K562 (cell line): Measurements from ENCODE around the gene PRR29. TPM values are rescaled to one million over a fixed set of nuclear protein-coding genes. Genes with fewer than 3 reads are reported as not detected.

Source experiments
- ATAC-seq: fragments of 200-7000 bp; cut with Tn5 transposase; 3 replicates; pipeline ENCODE4 v1.9.1; 2020; ENCODE audit warnings: moderate library complexity
- BruUV-seq: library from RNA; stranded (reverse); fragments of 400-500 nt; replicated peaks from 2 replicates; lab custom pipeline; 2021; lab: Mats Ljungman, UMichigan
- CTCF ChIA-PET: fragments of 300-600 bp; formaldehyde crosslinking; extraction: SDS; loops from one replicate; lab custom pipeline; 2021; ENCODE audit warnings: low intra/inter-chr PET ratio; lab: Yijun Ruan, JAX
- POLR2A ChIA-PET: fragments of 300-600, 350-650 bp; sonication (Branson Sonifier 250); formaldehyde crosslinking; extraction: SDS; loops from one replicate; lab custom pipeline; 2021; ENCODE audit warnings: antibody characterized with exemption, inconsistent platforms; lab: Yijun Ruan, JAX
- DNase-seq, 4 experiments: peaks; one replicate each; pipeline versions ENCODE4 v3.0.0 to v3.0.0-alpha.2; 2011 to 2018; ENCODE audit warnings: low spot score in 3 of 4, mixed read lengths in 3 of 4; ENCODE audit errors: extremely low read depth in 1 of 4
- FAIRE-seq: peaks from 2 replicates; lab custom pipeline; 2011; peaks lifted over from hg19 to GRCh38; lab: Jason Lieb, UNC
- H2AFZ ChIP-seq: 2 replicates; pipeline ENCODE4 v1.6.0; 2011; ENCODE audit warnings: low read depth, low read length, control low read depth, inconsistent platforms
- H3K27ac ChIP-seq: fragments of 200-600 bp; 3 replicates; pipeline ENCODE4 v1.8.0; 2011; ENCODE audit warnings: low read depth, mild to moderate bottlenecking, control low read depth, inconsistent platforms, low read length, moderate library complexity, mixed read lengths; ENCODE audit errors: extremely low read depth
- H3K27me3 ChIP-seq, 2 experiments: fragments of 300-600 bp in 1 of 2; 2 replicates in 1 of 2; 3 replicates in 1 of 2; pipeline versions ENCODE4 v1.6.0 to v1.8.0; 2011; ENCODE audit warnings: inconsistent platforms in 2 of 2, low read length in 2 of 2, mild to moderate bottlenecking in 1 of 2, mixed read lengths in 1 of 2, moderate library complexity in 1 of 2; ENCODE audit not compliant: control insufficient read depth in 2 of 2, insufficient read depth in 2 of 2
- H3K36me3 ChIP-seq: fragments of 300-600 bp; 3 replicates; pipeline ENCODE4 v1.8.0; 2011; ENCODE audit warnings: mild to moderate bottlenecking, low read length, inconsistent platforms; ENCODE audit not compliant: control insufficient read depth, insufficient read depth
- H3K4me1 ChIP-seq, 2 experiments: fragments of 200-600 bp in 1 of 2; replicated peaks in 1 of 2; 2 replicates in 1 of 2; 3 replicates in 1 of 2; pipeline versions ENCODE4 v1.5.1 to v1.8.0; 2011; ENCODE audit warnings: inconsistent platforms in 2 of 2, low read length in 2 of 2, mild to moderate bottlenecking in 1 of 2, mixed read lengths in 1 of 2, moderate library complexity in 1 of 2; ENCODE audit not compliant: control insufficient read depth in 2 of 2, insufficient read depth in 2 of 2
- H3K4me2 ChIP-seq: 2 replicates; pipeline ENCODE4 v1.6.1; 2011; ENCODE audit warnings: low read length, control low read depth, inconsistent platforms, mixed read lengths; ENCODE audit not compliant: insufficient read depth
- H3K4me3 ChIP-seq: fragments of 200-600 bp; sonication (generic), shearing (Covaris generic); 2 replicates; pipeline ENCODE4 v1.5.1; 2016; ENCODE audit warnings: control low read depth, inconsistent platforms
- H3K79me2 ChIP-seq: fragments of 200-600 bp; 3 replicates; pipeline ENCODE4 v1.8.0; 2011; ENCODE audit warnings: low read length, inconsistent platforms; ENCODE audit not compliant: control insufficient read depth, insufficient read depth
- H3K9ac ChIP-seq, 2 experiments: 2 replicates each; pipeline versions ENCODE4 v1.6.0 to v1.6.1; 2011; ENCODE audit warnings: low read depth in 2 of 2, low read length in 2 of 2, control low read depth in 1 of 2, inconsistent platforms in 1 of 2, mild to moderate bottlenecking in 1 of 2, mixed read lengths in 1 of 2; ENCODE audit not compliant: insufficient read depth in 1 of 2
- H3K9me1 ChIP-seq: one replicate; pipeline ENCODE4 v1.6.0; 2011; ENCODE audit warnings: inconsistent platforms, mild to moderate bottlenecking, low read length, moderate library complexity; ENCODE audit not compliant: control insufficient read depth, insufficient read depth
- H3K9me3 ChIP-seq: replicated peaks from 2 replicates; pipeline ENCODE4 v1.5.1; 2011; ENCODE audit warnings: low read depth, low read length, inconsistent platforms; ENCODE audit not compliant: control insufficient read depth, insufficient read depth
- H4K20me1 ChIP-seq: replicated peaks from 2 replicates; pipeline ENCODE4 v1.6.1; 2011; ENCODE audit warnings: low read length, inconsistent platforms, mixed read lengths; ENCODE audit not compliant: control insufficient read depth, insufficient read depth
- BDP1 ChIP-seq: IDR thresholded peaks from 3 replicates; pipeline ENCODE4 v1.6.1; 2011; ENCODE audit not compliant: insufficient read length, insufficient read depth
- CREB1 ChIP-seq, 2 experiments: sonication (generic) in 1 of 2; formaldehyde crosslinking in 1 of 2; IDR thresholded peaks; 2 replicates each; pipeline versions ENCODE4 v1.6.1 to v1.8.0; 2012 to 2022; ENCODE audit warnings: inconsistent platforms in 1 of 2, mild to moderate bottlenecking in 1 of 2, missing genetic modification reagents in 1 of 2, moderate library complexity in 1 of 2
- KDM5B ChIP-seq: fragments of 200-600 bp; sonication (generic); IDR thresholded peaks from 2 replicates; pipeline ENCODE4 v1.6.1; 2012; ENCODE audit warnings: low read depth, mild to moderate bottlenecking, moderate library complexity, low read length, control low read depth, inconsistent platforms; ENCODE audit not compliant: insufficient replicate concordance
- NBN ChIP-seq: fragments of 450-650 bp; IDR thresholded peaks from 2 replicates; pipeline ENCODE4 v1.6.1; 2016; ENCODE audit warnings: low read depth, mild to moderate bottlenecking
- PCBP2 ChIP-seq: fragments of 200-400 bp; formaldehyde crosslinking; IDR thresholded peaks from 2 replicates; pipeline ENCODE4 v1.6.1; 2018; ENCODE audit warnings: low read length, low read depth, mild to moderate bottlenecking, moderate library complexity; ENCODE audit not compliant: poor library complexity, severe bottlenecking
- TEAD4 ChIP-seq, 2 experiments: sonication (generic) in 1 of 2; formaldehyde crosslinking in 1 of 2; IDR thresholded peaks; 2 replicates each; pipeline versions ENCODE4 v1.6.1 to v1.8.0; 2012 to 2022; ENCODE audit warnings: borderline replicate concordance in 1 of 2, inconsistent platforms in 1 of 2, low read length in 1 of 2, mild to moderate bottlenecking in 1 of 2, missing genetic modification reagents in 1 of 2
- ZNF347 ChIP-seq: fragments of 450-650 bp; formaldehyde crosslinking; IDR thresholded peaks from 2 replicates; pipeline ENCODE4 v1.4.0; 2020; ENCODE audit warnings: low read depth, mild to moderate bottlenecking, moderate library complexity
- ZNF354B ChIP-seq: fragments of 250-450 bp; sonication (Bioruptor Pico); IDR thresholded peaks from 2 replicates; pipeline ENCODE4 v1.4.0; 2020
- WGBS: fragments of 100-300 bp; shearing (Covaris generic); methylation state at CpG from one replicate; pipeline ENCODE4 v1.1.6; 2016; ENCODE audit warnings: low coverage, mixed read lengths; ENCODE audit not compliant: insufficient coverage; ENCODE audit errors: missing lambda C conversion rate; 5-methylcytosine and 5-hydroxymethylcytosine counted together
- in situ Hi-C: fragments of 300-500 bp; cut with MboI; formaldehyde crosslinking; loops from 4 replicates; pipeline ENCODE4 v1.15.0; 2018; ENCODE audit warnings: inconsistent platforms, mixed read lengths
- intact Hi-C: fragments of 100-400 bp; cut with micrococcal nuclease; formaldehyde crosslinking; loops from 2 replicates; pipeline ENCODE4 v1.14.2; 2022
- polyA plus RNA-seq, 8 experiments: library from polyadenylated mRNA; depleted of rRNA in 4 of 8; stranded (reverse) in 5 of 8; unstranded in 3 of 8; fragments of >200 nt; fragmentation: Nextera tagmentation in 2 of 8; fragmentation: Illumina TruSeq in 1 of 8; extraction: Ambion mirVana in 2 of 8; extraction: Trizol in 1 of 8; gene quantifications; 2 replicates each; pipeline versions ENCODE4 v1.2.1 to v1.2.3, GENCODE V29; 2011 to 2014; ENCODE audit warnings: inconsistent platforms in 1 of 8, missing spikeins in 1 of 8
- total RNA-seq, 7 experiments: library from RNA; depleted of rRNA in 6 of 7; stranded (reverse); fragments of >200 nt in 6 of 7; fragmentation: Illumina TruSeq in 2 of 7; extraction: Trizol in 2 of 7; gene quantifications; 2 replicates each; pipeline versions ENCODE4 v1.2.1 to v1.2.3, GENCODE V29; 2011 to 2021; ENCODE audit warnings: low replicate concordance in 1 of 7
- TF ChIP-seq, protein P1 (sequence below): sonication (generic); formaldehyde crosslinking; IDR thresholded peaks from 2 replicates; pipeline ENCODE4 v1.8.0; 2022; ENCODE audit warnings: mild to moderate bottlenecking, missing genetic modification reagents
- TF ChIP-seq, protein P2 (sequence below): sonication (generic); formaldehyde crosslinking; IDR thresholded peaks from 2 replicates; pipeline ENCODE4 v1.5.0; 2020; ENCODE audit warnings: missing genetic modification reagents
- TF ChIP-seq, protein P3 (sequence below): fragments of 450-650 bp; IDR thresholded peaks from 2 replicates; pipeline ENCODE4 v1.6.1; 2018; ENCODE audit warnings: mild to moderate bottlenecking, low read depth; ENCODE audit not compliant: partially characterized antibody
- TF ChIP-seq, protein P4 (sequence below), 2 experiments: IDR thresholded peaks; 2 replicates each; pipeline ENCODE4 v1.6.1; 2011; ENCODE audit warnings: borderline replicate concordance in 1 of 2, control low read depth in 1 of 2, low read depth in 1 of 2, low read length in 1 of 2, mild to moderate bottlenecking in 1 of 2, mixed read lengths in 1 of 2, moderate library complexity in 1 of 2; ENCODE audit not compliant: insufficient read depth in 1 of 2, insufficient read length in 1 of 2, poor library complexity in 1 of 2, severe bottlenecking in 1 of 2; ENCODE audit errors: extremely low read depth in 1 of 2

PRR29 gene
- total and polyA plus RNA-seq, 9 of the 15 experiments (the other 6 are each of a cell fraction or from before 2014, with no cell fraction given), result 0.08 to 0.58 (median 0.15) TPM; not detected in 5

DNA sequence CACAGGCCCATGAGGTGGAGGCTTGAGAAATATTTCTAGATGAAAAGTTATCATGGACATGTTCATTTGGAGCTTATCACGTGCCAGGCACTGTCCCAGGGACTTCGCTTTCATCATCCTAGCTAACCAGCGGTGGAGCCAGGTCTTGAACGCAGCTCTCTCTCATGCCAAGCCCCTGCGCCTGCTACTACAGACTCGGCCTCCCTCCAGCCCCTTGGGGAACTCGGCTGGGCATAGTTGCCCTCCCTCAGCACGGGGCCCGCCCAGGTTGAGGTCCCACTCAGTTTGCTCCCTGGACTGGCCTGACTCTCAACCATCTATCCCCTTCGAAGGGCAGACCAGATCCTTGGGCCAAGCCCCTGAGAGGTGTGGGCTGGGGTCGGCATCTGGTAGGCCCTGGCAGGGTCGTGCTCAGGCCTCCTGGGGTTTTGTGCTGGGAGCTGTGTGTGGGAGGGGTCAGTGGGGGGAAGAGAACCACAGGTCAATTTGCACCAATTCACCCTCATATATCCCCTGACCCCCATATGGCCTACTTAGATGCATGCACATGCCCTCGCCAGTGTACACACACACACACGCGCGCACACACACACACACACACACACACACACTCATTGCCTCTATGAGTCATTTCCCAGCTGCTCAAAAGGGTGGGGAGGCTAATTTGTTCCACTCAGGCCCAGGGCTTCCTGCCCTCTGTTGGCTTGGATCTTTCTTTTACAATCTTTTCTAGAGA is 13.3 kb upstream of the PRR29 start:
- Histone ChIP-seq H3K79me2 (no peaks in the 10 kb centered on the region), H3K36me3 (no peaks in the 10 kb centered on the region), H3K27me3 (peaks cover 0 to 6% of the 10 kb centered on the region in 2 experiments; a peak in 2 of 5 replicates), H3K9me1 (no peaks in the 10 kb centered on the region), H3K4me1 (peaks cover 7 to 28% of the 10 kb centered on the region in 2 experiments; a peak in 4 of 5 replicates), H3K4me3 (no peak overlapping the region), H3K4me2 (no peak overlapping the region), H3K27ac (no peak overlapping the region), H4K20me1 (no peaks in the 10 kb centered on the region), H3K9ac (no peak overlapping the region), H3K9me3 (no peaks in the 10 kb centered on the region; the same call in none of the 2 replicates), H2AFZ (peak overlapping the region; percentile 38; the same call in 1 of the 2 replicates)
- POLR2A ChIA-PET, result interaction anchor here (0.6 to 1.3 kb wide), 3 partner anchors 9 to 243 kb away, joined by 3 to 4 read pairs (median 3); no protein-coding TSS in a partner anchor
- intact Hi-C loops, result loop anchor here (1.0 kb wide), 1 partner anchor 66 kb away; no protein-coding TSS in a partner anchor
- peak; percentile 71 for ATAC-seq
- peak; percentile 69 for FAIRE-seq
- in situ Hi-C loops, result no loop called here
- CTCF ChIA-PET, result no interaction called here
- 33% methylated on average over 12 of the region's 16 CpGs for WGBS
- DNase-seq, result peak in 3 of 4 experiments; percentile 48 to 51 (median 48)
- no TSS peak for BruUV-seq
- TF ChIP-seq, protein P1, sequence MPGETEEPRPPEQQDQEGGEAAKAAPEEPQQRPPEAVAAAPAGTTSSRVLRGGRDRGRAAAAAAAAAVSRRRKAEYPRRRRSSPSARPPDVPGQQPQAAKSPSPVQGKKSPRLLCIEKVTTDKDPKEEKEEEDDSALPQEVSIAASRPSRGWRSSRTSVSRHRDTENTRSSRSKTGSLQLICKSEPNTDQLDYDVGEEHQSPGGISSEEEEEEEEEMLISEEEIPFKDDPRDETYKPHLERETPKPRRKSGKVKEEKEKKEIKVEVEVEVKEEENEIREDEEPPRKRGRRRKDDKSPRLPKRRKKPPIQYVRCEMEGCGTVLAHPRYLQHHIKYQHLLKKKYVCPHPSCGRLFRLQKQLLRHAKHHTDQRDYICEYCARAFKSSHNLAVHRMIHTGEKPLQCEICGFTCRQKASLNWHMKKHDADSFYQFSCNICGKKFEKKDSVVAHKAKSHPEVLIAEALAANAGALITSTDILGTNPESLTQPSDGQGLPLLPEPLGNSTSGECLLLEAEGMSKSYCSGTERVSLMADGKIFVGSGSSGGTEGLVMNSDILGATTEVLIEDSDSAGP (CRISPR knock-in tag), result no peak
- no peak for TF ChIP-seq ZNF347 (CRISPR knock-in tag)
- no peak for TF ChIP-seq BDP1
- no peak for TF ChIP-seq TEAD4 (IDR thresholded peaks at IDR 0.05; ENCODE audit: low read length)
- TF ChIP-seq TEAD4 (CRISPR knock-in tag; IDR thresholded peaks at IDR 0.05; ENCODE audit: borderline replicate concordance), result no peak
- TF ChIP-seq, protein P2, sequence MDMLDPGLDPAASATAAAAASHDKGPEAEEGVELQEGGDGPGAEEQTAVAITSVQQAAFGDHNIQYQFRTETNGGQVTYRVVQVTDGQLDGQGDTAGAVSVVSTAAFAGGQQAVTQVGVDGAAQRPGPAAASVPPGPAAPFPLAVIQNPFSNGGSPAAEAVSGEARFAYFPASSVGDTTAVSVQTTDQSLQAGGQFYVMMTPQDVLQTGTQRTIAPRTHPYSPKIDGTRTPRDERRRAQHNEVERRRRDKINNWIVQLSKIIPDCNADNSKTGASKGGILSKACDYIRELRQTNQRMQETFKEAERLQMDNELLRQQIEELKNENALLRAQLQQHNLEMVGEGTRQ, result no peak
- TF ChIP-seq ZNF354B (CRISPR knock-in tag), result no peak
- peak; percentile 33; the same call in 1 of the 2 replicates for TF ChIP-seq NBN
- no peak for TF ChIP-seq KDM5B
- TF ChIP-seq, protein P3, sequence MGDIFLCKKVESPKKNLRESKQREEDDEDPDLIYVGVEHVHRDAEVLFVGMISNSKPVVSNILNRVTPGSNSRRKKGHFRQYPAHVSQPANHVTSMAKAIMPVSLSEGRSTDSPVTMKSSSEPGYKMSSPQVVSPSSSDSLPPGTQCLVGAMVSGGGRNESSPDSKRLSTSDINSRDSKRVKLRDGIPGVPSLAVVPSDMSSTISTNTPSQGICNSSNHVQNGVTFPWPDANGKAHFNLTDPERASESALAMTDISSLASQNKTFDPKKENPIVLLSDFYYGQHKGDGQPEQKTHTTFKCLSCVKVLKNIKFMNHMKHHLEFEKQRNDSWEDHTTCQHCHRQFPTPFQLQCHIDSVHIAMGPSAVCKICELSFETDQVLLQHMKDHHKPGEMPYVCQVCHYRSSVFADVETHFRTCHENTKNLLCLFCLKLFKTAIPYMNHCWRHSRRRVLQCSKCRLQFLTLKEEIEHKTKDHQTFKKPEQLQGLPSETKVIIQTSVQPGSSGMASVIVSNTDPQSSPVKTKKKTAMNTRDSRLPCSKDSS, result no peak
- no peak for TF ChIP-seq CREB1 (IDR thresholded peaks at IDR 0.05)
- no peak for TF ChIP-seq CREB1 (CRISPR knock-in tag; IDR thresholded peaks at IDR 0.05)
- TF ChIP-seq PCBP2, result no peak
- TF ChIP-seq, protein P4, sequence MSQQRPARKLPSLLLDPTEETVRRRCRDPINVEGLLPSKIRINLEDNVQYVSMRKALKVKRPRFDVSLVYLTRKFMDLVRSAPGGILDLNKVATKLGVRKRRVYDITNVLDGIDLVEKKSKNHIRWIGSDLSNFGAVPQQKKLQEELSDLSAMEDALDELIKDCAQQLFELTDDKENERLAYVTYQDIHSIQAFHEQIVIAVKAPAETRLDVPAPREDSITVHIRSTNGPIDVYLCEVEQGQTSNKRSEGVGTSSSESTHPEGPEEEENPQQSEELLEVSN (IDR thresholded peaks at IDR 0.05; ENCODE audit: borderline replicate concordance in 1 of 2, extremely low read depth in 1 of 2, insufficient read depth in 1 of 2, insufficient read length in 1 of 2, low read depth in 1 of 2, low read length in 1 of 2, poor library complexity in 1 of 2, severe bottlenecking in 1 of 2), result no peak
